Measurements from ENCODE around the gene MXD1.
"Not testable (repeated sequence)": the region's sequence is repeated elsewhere in the genome, so short reads cannot be mapped to it uniquely, and the experiment has no call there.

The MXD1 gene

DNA sequence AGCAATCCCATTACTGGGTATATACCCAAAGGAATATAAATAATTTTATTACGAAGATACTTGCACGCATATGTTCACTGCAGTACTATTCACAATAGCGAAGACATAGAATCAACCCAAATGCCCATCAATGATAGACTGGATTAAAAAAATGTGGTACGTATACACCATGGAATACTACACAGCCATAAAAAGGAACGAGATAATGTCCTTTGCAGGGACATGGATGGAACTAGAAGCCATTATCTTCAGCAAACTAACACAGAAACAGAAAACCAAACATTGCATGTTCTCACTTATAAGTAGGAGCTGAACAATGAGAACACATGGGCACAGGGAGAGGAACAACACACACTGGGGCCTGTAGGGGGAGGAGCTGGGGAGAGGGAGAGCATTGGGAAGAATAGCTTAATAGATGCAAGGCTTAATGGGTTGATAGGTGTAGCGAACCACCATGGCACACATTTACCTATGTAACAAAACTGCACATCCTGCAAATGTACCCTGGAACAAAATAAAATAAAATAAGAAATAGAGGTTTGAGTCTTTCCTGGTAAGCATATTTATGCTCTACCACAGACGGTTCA lies 22.0 kb upstream of the MXD1 start:
- not testable (repeated sequence) for H4K91ac ChIP-seq (ENCODE audit: low read depth, low read length, poor library complexity); H3K4me1 ChIP-seq (ENCODE audit: control insufficient read depth in 2 of 2, insufficient read depth in 1 of 2, low read depth in 1 of 2, low read length in 2 of 2); H3K27me3 ChIP-seq (ENCODE audit: control insufficient read depth in 3 of 3, insufficient read depth in 3 of 3, low read depth in 1 of 3, low read length in 3 of 3); H3K9me3 ChIP-seq (replicated peaks in 1 of 2; ENCODE audit: control insufficient read depth in 2 of 2, insufficient read depth in 1 of 2, low read depth in 1 of 2, low read length in 2 of 2); H3K18ac ChIP-seq (ENCODE audit: low read length); H2BK5ac ChIP-seq (ENCODE audit: low read length); H3K23ac ChIP-seq (ENCODE audit: low read depth, low read length, poor library complexity); H2BK15ac ChIP-seq (ENCODE audit: low read length); H2AK5ac ChIP-seq (ENCODE audit: low read depth, low read length); H4K8ac ChIP-seq (ENCODE audit: low read depth, low read length); H3K79me1 ChIP-seq (ENCODE audit: low read depth, low read length); H3K27ac ChIP-seq (replicated peaks; ENCODE audit: low read length); H3K4me3 ChIP-seq (ENCODE audit: low read length in 2 of 2); H3K4ac ChIP-seq (ENCODE audit: low read length); H2BK120ac ChIP-seq (ENCODE audit: low read depth, low read length); DNase-seq (ENCODE audit: low spot score); H3K14ac ChIP-seq (ENCODE audit: low read length); H3K9ac ChIP-seq (ENCODE audit: low read depth, low read length, poor library complexity); H2BK12ac ChIP-seq (ENCODE audit: low read length); H3K4me2 ChIP-seq (ENCODE audit: insufficient read depth, low read length, poor library complexity, severe bottlenecking)
- Histone ChIP-seq H3K36me3 (replicated peaks in 1 of 2; ENCODE audit: control insufficient read depth in 2 of 2, insufficient read depth in 2 of 2, low read length in 2 of 2) (peaks cover 7 to 30% of the 10 kb centered on the region in 2 donors), H2AFZ (ENCODE audit: low read length) (peak overlapping the region; percentile 92)
- no CpG with 5 or more reads among the region's 7 CpGs for WGBS, 2 donors (ENCODE audit: extremely low coverage in 2 of 2, insufficient read length in 2 of 2, insufficient replicate concordance in 1 of 2)

DNA sequence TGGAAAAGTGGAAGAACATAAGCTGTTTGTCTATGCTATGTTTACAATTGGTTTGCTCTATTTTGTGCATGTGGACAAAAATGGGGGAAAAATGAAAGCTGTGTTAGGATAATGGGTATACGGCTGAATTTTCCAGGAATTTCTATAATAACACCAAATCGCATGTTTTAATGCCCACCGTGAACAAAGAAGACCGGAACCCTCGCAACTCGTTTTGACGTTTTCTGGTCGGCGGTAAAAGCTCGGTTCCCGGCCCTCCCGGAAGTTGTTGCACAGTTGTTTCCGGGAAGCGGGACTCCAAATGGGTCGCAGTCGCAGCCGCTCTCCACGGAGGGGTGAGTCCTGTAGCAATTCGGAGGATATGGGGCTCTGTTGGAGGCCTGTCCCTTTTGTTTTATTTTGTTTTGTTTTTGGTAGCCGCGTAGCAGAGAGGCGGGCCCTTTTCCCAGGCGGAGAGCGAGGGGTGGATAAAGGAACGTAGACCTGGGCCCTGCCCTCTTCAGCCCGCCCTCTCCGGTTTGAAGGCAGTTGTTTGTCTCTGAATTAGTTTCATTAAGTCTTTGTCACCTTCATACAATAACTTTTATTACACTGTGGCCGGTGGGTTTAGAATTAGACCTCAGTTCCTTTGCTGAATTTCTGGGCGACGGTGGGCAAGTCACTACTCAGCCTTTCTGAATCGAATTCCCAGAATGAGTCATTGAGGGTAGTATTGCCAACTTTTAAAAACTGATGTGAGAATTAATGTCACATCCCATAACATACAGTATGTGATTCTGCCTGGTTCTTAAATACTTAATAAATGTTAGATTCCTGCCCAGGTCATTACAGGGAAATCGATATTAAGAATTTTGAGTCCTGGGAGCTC lies 21.0 kb upstream of the MXD1 start, which contains the start of gene SNRNP27:
Gene SNRNP27 (plus strand): TSS at position 273 of the 868 bp plus-strand sequence. CDS start 29 bp downstream, at position 302.
- Histone ChIP-seq H3K4ac (ENCODE audit: low read length) (no peak within 1 kb of the TSS), H3K9ac (ENCODE audit: low read depth, low read length, poor library complexity) (no peak within 1 kb of the TSS), H3K4me1 (ENCODE audit: control insufficient read depth in 2 of 2, insufficient read depth in 1 of 2, low read depth in 1 of 2, low read length in 2 of 2) (no peaks in the 10 kb centered on the region), H3K27ac (replicated peaks; ENCODE audit: low read length) (peak within 1 kb of the TSS; percentile 4), H4K91ac (ENCODE audit: low read depth, low read length, poor library complexity) (no peak within 1 kb of the TSS), H2BK120ac (ENCODE audit: low read depth, low read length) (no peak within 1 kb of the TSS), H3K4me2 (ENCODE audit: insufficient read depth, low read length, poor library complexity, severe bottlenecking) (peak within 1 kb of the TSS; percentile 48), H2BK12ac (ENCODE audit: low read length) (no peak within 1 kb of the TSS), H3K18ac (ENCODE audit: low read length) (no peak within 1 kb of the TSS), H2BK5ac (ENCODE audit: low read length) (no peak within 1 kb of the TSS), H3K14ac (ENCODE audit: low read length) (no peak within 1 kb of the TSS), H3K79me1 (ENCODE audit: low read depth, low read length) (no peaks in the 10 kb centered on the region), H3K27me3 (ENCODE audit: control insufficient read depth in 3 of 3, insufficient read depth in 3 of 3, low read depth in 1 of 3, low read length in 3 of 3) (no peaks in the 10 kb centered on the region), H4K8ac (ENCODE audit: low read depth, low read length) (no peak within 1 kb of the TSS), H3K9me3 (replicated peaks in 1 of 2; ENCODE audit: control insufficient read depth in 2 of 2, insufficient read depth in 1 of 2, low read depth in 1 of 2, low read length in 2 of 2) (peaks cover 0 to 4% of the 10 kb centered on the region in 2 donors), H3K36me3 (replicated peaks in 1 of 2; ENCODE audit: control insufficient read depth in 2 of 2, insufficient read depth in 2 of 2, low read length in 2 of 2) (peaks cover 12 to 40% of the 10 kb centered on the region in 2 donors), H2AK5ac (ENCODE audit: low read depth, low read length) (no peak within 1 kb of the TSS), H3K4me3 (ENCODE audit: low read length in 2 of 2) (peak within 1 kb of the TSS; percentile 63 to 88), H3K23ac (ENCODE audit: low read depth, low read length, poor library complexity) (no peak within 1 kb of the TSS), H2AFZ (ENCODE audit: low read length) (peak within 1 kb of the TSS; percentile 92), H2BK15ac (ENCODE audit: low read length) (no peak within 1 kb of the TSS)
- DNase-seq (ENCODE audit: low spot score): peak; percentile 68
- WGBS, 2 donors (ENCODE audit: extremely low coverage in 2 of 2, insufficient read length in 2 of 2, insufficient replicate concordance in 1 of 2): no CpG with 5 or more reads among the region's 32 CpGs

- peak overlapping the region in 1 of 2 donors; percentile 63 for H3K4me3 ChIP-seq (ENCODE audit: low read length in 2 of 2)
- H2BK15ac ChIP-seq (ENCODE audit: low read length); H3K18ac ChIP-seq (ENCODE audit: low read length); H2BK120ac ChIP-seq (ENCODE audit: low read depth, low read length); H3K79me1 ChIP-seq (ENCODE audit: low read depth, low read length); H3K23ac ChIP-seq (ENCODE audit: low read depth, low read length, poor library complexity); H3K9ac ChIP-seq (ENCODE audit: low read depth, low read length, poor library complexity); H3K4ac ChIP-seq (ENCODE audit: low read length); H2AK5ac ChIP-seq (ENCODE audit: low read depth, low read length); H3K27ac ChIP-seq (replicated peaks; ENCODE audit: low read length); H3K27me3 ChIP-seq (ENCODE audit: control insufficient read depth in 3 of 3, insufficient read depth in 3 of 3, low read depth in 1 of 3, low read length in 3 of 3); H2BK5ac ChIP-seq (ENCODE audit: low read length); H2BK12ac ChIP-seq (ENCODE audit: low read length); DNase-seq (ENCODE audit: low spot score); H4K91ac ChIP-seq (ENCODE audit: low read depth, low read length, poor library complexity); H3K4me2 ChIP-seq (ENCODE audit: insufficient read depth, low read length, poor library complexity, severe bottlenecking); H3K4me1 ChIP-seq (ENCODE audit: control insufficient read depth in 2 of 2, insufficient read depth in 1 of 2, low read depth in 1 of 2, low read length in 2 of 2); H3K14ac ChIP-seq (ENCODE audit: low read length); H3K9me3 ChIP-seq (replicated peaks in 1 of 2; ENCODE audit: control insufficient read depth in 2 of 2, insufficient read depth in 1 of 2, low read depth in 1 of 2, low read length in 2 of 2); H4K8ac ChIP-seq (ENCODE audit: low read depth, low read length); H2AFZ ChIP-seq (ENCODE audit: low read length): not testable (repeated sequence)
- H3K36me3 ChIP-seq (replicated peaks in 1 of 2; ENCODE audit: control insufficient read depth in 2 of 2, insufficient read depth in 2 of 2, low read length in 2 of 2): peaks cover 15 to 48% of the 10 kb centered on the region in 2 donors
- no CpG with 5 or more reads among the region's 23 CpGs for WGBS, 2 donors (ENCODE audit: extremely low coverage in 2 of 2, insufficient read length in 2 of 2, insufficient replicate concordance in 1 of 2)
These were observed 20.2 kb upstream of the MXD1 start for GRCh38 chr2:69894737-69895136.

GRCh38 chr2:69902213-69902922 lies 12.5 kb upstream of the MXD1 start:
- Histone ChIP-seq H3K4me3 (ENCODE audit: low read length in 2 of 2) (peak overlapping the region in 1 of 2 donors; percentile 1), H3K9me3 (replicated peaks in 1 of 2; ENCODE audit: control insufficient read depth in 2 of 2, insufficient read depth in 1 of 2, low read depth in 1 of 2, low read length in 2 of 2) (no peaks in the 10 kb centered on the region), H3K36me3 (replicated peaks in 1 of 2; ENCODE audit: control insufficient read depth in 2 of 2, insufficient read depth in 2 of 2, low read length in 2 of 2) (peaks cover 30 to 96% of the 10 kb centered on the region in 2 donors), H2BK120ac (ENCODE audit: low read depth, low read length) (no peak overlapping the region), H3K79me1 (ENCODE audit: low read depth, low read length) (no peaks in the 10 kb centered on the region), H2BK15ac (ENCODE audit: low read length) (no peak overlapping the region), H3K4me2 (ENCODE audit: insufficient read depth, low read length, poor library complexity, severe bottlenecking) (no peak overlapping the region), H3K4me1 (ENCODE audit: control insufficient read depth in 2 of 2, insufficient read depth in 1 of 2, low read depth in 1 of 2, low read length in 2 of 2) (no peaks in the 10 kb centered on the region), H3K23ac (ENCODE audit: low read depth, low read length, poor library complexity) (no peak overlapping the region), H3K4ac (ENCODE audit: low read length) (no peak overlapping the region), H3K14ac (ENCODE audit: low read length) (no peak overlapping the region), H2AFZ (ENCODE audit: low read length) (no peak overlapping the region), H3K18ac (ENCODE audit: low read length) (no peak overlapping the region), H4K91ac (ENCODE audit: low read depth, low read length, poor library complexity) (no peak overlapping the region), H2BK5ac (ENCODE audit: low read length) (no peak overlapping the region), H4K8ac (ENCODE audit: low read depth, low read length) (no peak overlapping the region), H3K27me3 (ENCODE audit: control insufficient read depth in 3 of 3, insufficient read depth in 3 of 3, low read depth in 1 of 3, low read length in 3 of 3) (no peaks in the 10 kb centered on the region), H2BK12ac (ENCODE audit: low read length) (no peak overlapping the region), H3K9ac (ENCODE audit: low read depth, low read length, poor library complexity) (no peak overlapping the region), H2AK5ac (ENCODE audit: low read depth, low read length) (no peak overlapping the region), H3K27ac (replicated peaks; ENCODE audit: low read length) (no peak overlapping the region)
- no peak for DNase-seq (ENCODE audit: low spot score)
- WGBS, 2 donors (ENCODE audit: extremely low coverage in 2 of 2, insufficient read length in 2 of 2, insufficient replicate concordance in 1 of 2): no CpG with 5 or more reads among the region's 8 CpGs

Data from neuronal stem cell (in vitro differentiated cells).